Activated CD8-positive, alpha-beta memory T cell treated with anti-CD3 and anti-CD28 coated beads for 36 hours (primary cell): ENCODE results near the gene IL17RD. TPM values are rescaled to one million over a fixed set of nuclear protein-coding genes. Genes with fewer than 3 reads are reported as not detected.

Experiments
- CTCF ChIA-PET: fragments of 350-600 bp; sonication (Branson Sonifier 250); formaldehyde crosslinking; loops from one replicate; lab custom pipeline; 2021; ENCODE audit warnings: antibody characterized with exemption; lab: Charles Lee
- POLR2A ChIA-PET: fragments of 350-600 bp; sonication (Branson Sonifier 250); formaldehyde crosslinking; loops from one replicate; lab custom pipeline; 2021; ENCODE audit warnings: antibody characterized with exemption; lab: Charles Lee
- total RNA-seq, 2 experiments: library from RNA; stranded (reverse); gene quantifications; one replicate each; pipeline ENCODE4 v1.2.3, GENCODE V29; 2021

Gene IL17RD
- total RNA-seq, 2 experiments from 2014 or later = 0.02 TPM; not detected in 1

- ChIA-PET CTCF (interaction anchor here (0.8 kb wide), 1 partner anchor 12 kb away, joined by 3 read pairs; no protein-coding TSS in a partner anchor), POLR2A (no interaction called here)
Observed at GRCh38 chr3:57141719-57142410, 23.3 kb downstream of the IL17RD start.

GRCh38 chr3:57140894-57141293 lies 24.3 kb downstream of the IL17RD start:
- POLR2A ChIA-PET = no interaction called here
- CTCF ChIA-PET = interaction anchor here (0.8 kb wide), 1 partner anchor 13 kb away, joined by 3 read pairs; no protein-coding TSS in a partner anchor

- POLR2A ChIA-PET = no interaction called here
- CTCF ChIA-PET = no interaction called here
Observed at GRCh38 chr3:57135964-57136719, 29.0 kb downstream of the IL17RD start.

- ChIA-PET POLR2A (no interaction called here), CTCF (no interaction called here)
Observed at GRCh38 chr3:57133157-57133556, 32.0 kb downstream of the IL17RD start.

GRCh38 chr3:57132674-57133073 lies 32.5 kb downstream of the IL17RD start:
- ChIA-PET POLR2A (no interaction called here), CTCF (no interaction called here)

- ChIA-PET CTCF (no interaction called here), POLR2A (no interaction called here)
Observed at GRCh38 chr3:57131210-57131588, 34.0 kb downstream of the IL17RD start.

GRCh38 chr3:57130571-57131209 lies 34.5 kb downstream of the IL17RD start:
- CTCF ChIA-PET = no interaction called here

GRCh38 chr3:57128826-57129667 lies 36.1 kb downstream of the IL17RD start:
- ChIA-PET CTCF (no interaction called here), POLR2A (no interaction called here)

More at GRCh38 chr3:57130571-57131209, 34.5 kb downstream of the IL17RD start:
- POLR2A ChIA-PET = no interaction called here

GRCh38 chr3:57127891-57128518 lies 37.1 kb downstream of the IL17RD start:
- CTCF ChIA-PET = no interaction called here
- POLR2A ChIA-PET = no interaction called here

GRCh38 chr3:57126244-57126643 lies 38.9 kb downstream of the IL17RD start:
- ChIA-PET CTCF (no interaction called here), POLR2A (no interaction called here)

- ChIA-PET POLR2A (no interaction called here), CTCF (no interaction called here)
Observed at GRCh38 chr3:57120451-57121174, 44.5 kb downstream of the IL17RD start.

- CTCF ChIA-PET = no interaction called here
Observed at GRCh38 chr3:57120040-57120439, 45.1 kb downstream of the IL17RD start.

GRCh38 chr3:57118254-57118653 lies 46.9 kb downstream of the IL17RD start:
- CTCF ChIA-PET = no interaction called here
- POLR2A ChIA-PET = no interaction called here

More at GRCh38 chr3:57120040-57120439, 45.1 kb downstream of the IL17RD start:
- POLR2A ChIA-PET = no interaction called here

- POLR2A ChIA-PET = interaction anchor here (0.7 kb wide), 1 partner anchor 1228 kb away, joined by 3 read pairs; no protein-coding TSS in a partner anchor
Observed at GRCh38 chr3:57116501-57116900, 48.7 kb downstream of the IL17RD start.

GRCh38 chr3:57112206-57112605 lies 52.9 kb downstream of the IL17RD start:
- CTCF ChIA-PET = interaction anchor here (2.0 kb wide), 1 partner anchor 12 kb away, joined by 5 read pairs; no protein-coding TSS in a partner anchor
- POLR2A ChIA-PET = interaction anchor here (0.6 kb wide), 1 partner anchor 515 kb away, joined by 11 read pairs; no protein-coding TSS in a partner anchor

More at GRCh38 chr3:57116501-57116900, 48.7 kb downstream of the IL17RD start:
- CTCF ChIA-PET = interaction anchor here (0.6 kb wide), 1 partner anchor 800 kb away, joined by 3 read pairs; no protein-coding TSS in a partner anchor

GRCh38 chr3:57110798-57111197 lies 54.4 kb downstream of the IL17RD start:
- CTCF ChIA-PET = interaction anchor here (0.6 to 2.0 kb wide), 3 partner anchors 10 to 36 kb away, joined by 3 to 5 read pairs (median 3); no protein-coding TSS in a partner anchor
- POLR2A ChIA-PET = no interaction called here

GRCh38 chr3:57110214-57110613 lies 54.9 kb downstream of the IL17RD start:
- ChIA-PET POLR2A (no interaction called here), CTCF (interaction anchor here (1.1 to 2.0 kb wide), 2 partner anchors 10 to 24 kb away, joined by 3 to 5 read pairs; no protein-coding TSS in a partner anchor)
